ENCODE measurements around the gene LIAS. TPM values are rescaled to one million over a fixed set of nuclear protein-coding genes. Genes with fewer than 3 reads are reported as not detected.
"Not testable (repeated sequence)": the region's sequence is repeated elsewhere in the genome, so short reads cannot be mapped to it uniquely, and the experiment has no call there.

Gene LIAS
- total RNA-seq, 1 experiment from 2014 or later = 23.5 TPM

DNA sequence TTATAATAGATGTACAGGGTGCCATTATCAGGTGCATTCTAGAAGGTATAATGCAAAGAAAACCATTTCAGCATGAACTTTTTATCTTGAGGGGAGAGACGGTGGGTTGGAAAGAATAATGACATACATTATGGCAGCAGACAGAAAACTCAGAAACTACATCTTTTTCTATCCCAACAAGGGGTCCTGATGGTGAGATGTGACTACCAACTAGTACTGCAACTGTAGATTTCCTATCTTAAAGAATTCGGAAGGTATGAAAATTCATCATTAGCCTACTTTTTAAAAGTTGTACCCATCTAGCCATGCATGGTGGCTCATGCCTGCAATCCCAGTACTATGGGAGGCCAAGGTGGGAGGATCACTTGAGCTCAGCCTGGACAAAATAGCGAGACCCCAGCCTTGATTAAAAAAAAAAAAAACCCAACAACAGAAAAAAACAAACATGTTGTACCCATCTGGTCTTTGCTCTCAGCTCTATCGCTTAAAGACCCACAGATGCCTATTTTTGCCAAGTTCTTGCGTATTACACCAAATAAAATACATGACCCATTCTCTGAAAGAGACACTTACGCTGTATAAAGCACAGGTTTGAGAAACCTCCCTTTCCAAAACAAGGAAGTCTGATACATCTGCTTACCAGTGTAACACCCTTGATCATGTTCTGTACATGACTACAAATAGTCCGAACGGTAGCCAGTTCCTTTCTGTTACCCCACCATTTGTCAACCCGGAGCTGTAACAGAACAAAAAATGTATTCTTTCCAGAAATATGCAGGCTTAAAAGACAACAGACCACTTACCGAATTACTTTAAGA, 1.7 kb upstream of the LIAS start:
- BruUV-seq (replicated peaks) = no TSS peak
- Histone ChIP-seq H2AFZ (ENCODE audit: low read depth, low read length, poor library complexity, severe bottlenecking) (no peak overlapping the region), H3K9me2 (ENCODE audit: insufficient read depth) (no peaks in the 10 kb centered on the region), H3K27me3 (ENCODE audit: insufficient read depth, low read length) (no peaks in the 10 kb centered on the region), H3K4me2 (ENCODE audit: low read length) (peak overlapping the region; percentile 89), H3K4me1 (ENCODE audit: control insufficient read depth in 1 of 2, insufficient read depth in 2 of 2, low read length in 2 of 2) (peaks cover 5 to 21% of the 10 kb centered on the region in 2 experiments; a peak in 3 of 4 replicates), H3K9ac (ENCODE audit: low read length) (peak overlapping the region; percentile 96), H3K9me3 (ENCODE audit: control insufficient read depth in 1 of 2, insufficient read depth in 1 of 2, low read depth in 1 of 2, low read length in 2 of 2) (no peaks in the 10 kb centered on the region), H3K79me2 (ENCODE audit: insufficient read depth, low read length) (peaks cover 88% of the 10 kb centered on the region), H4K20me1 (ENCODE audit: insufficient read depth) (peaks cover 44% of the 10 kb centered on the region), H3K4me3 (replicated peaks in 1 of 2; ENCODE audit: low read depth in 1 of 2, low read length in 2 of 2) (peak overlapping the region; percentile 88 to 97), H3K36me3 (ENCODE audit: control insufficient read depth in 1 of 2, insufficient read depth in 2 of 2, low read length in 2 of 2) (peaks cover 54 to 62% of the 10 kb centered on the region in 2 experiments), H3K27ac (ENCODE audit: low read depth, low read length) (peak overlapping the region; percentile 97; the same call in 1 of the 2 replicates)
- ATAC-seq (no peak), DNase-seq (ENCODE audit: low read depth, low spot score) (no peak)
- RAD21 ChIA-PET (ENCODE audit: low non-redundant PET in 1 of 2, low total read pairs in 2 of 2, uncharacterized antibody in 2 of 2, unreplicated experiment in 2 of 2) = no interaction called here
- CTCF ChIA-PET = no interaction called here
- TF ChIP-seq ATF3 (IDR thresholded peaks at IDR 0.05) (no peak), RAD21 (IDR thresholded peaks at IDR 0.05; ENCODE audit: low read depth) (no peak), SP1 (IDR thresholded peaks at IDR 0.05; ENCODE audit: low read depth) (no peak), REST (IDR thresholded peaks at IDR 0.05; ENCODE audit: low read depth) (no peak), FOSL1 (IDR thresholded peaks at IDR 0.05; ENCODE audit: low read depth) (no peak), CTCF (IDR thresholded peaks at IDR 0.05 in 2 of 3, conservative IDR thresholded peaks at IDR 0.05 in 1 of 3; ENCODE audit: borderline replicate concordance in 1 of 3, insufficient read depth in 1 of 3, low read depth in 2 of 3, low read length in 2 of 3) (no peak), SIN3A (IDR thresholded peaks at IDR 0.05; ENCODE audit: low read depth) (no peak), SRF (IDR thresholded peaks at IDR 0.05; ENCODE audit: low read depth) (no peak), EZH2phosphoT487 (IDR thresholded peaks at IDR 0.05; ENCODE audit: borderline replicate concordance) (no peak), CEBPB (IDR thresholded peaks at IDR 0.05; ENCODE audit: low read depth) (no peak)
- POLR2A ChIA-PET = interaction anchor here (1.7 to 3.2 kb wide), 2 partner anchors 12 to 13 kb away, joined by 4 to 14 read pairs; no protein-coding TSS in a partner anchor
- intact Hi-C loops (cut with micrococcal nuclease) = no loop called here

- peaks cover 80% of the 10 kb centered on the region for H3K79me2 ChIP-seq (ENCODE audit: insufficient read depth, low read length)
- ChIA-PET POLR2A (interaction anchor here (1.1 to 3.2 kb wide), 4 partner anchors 10 to 570 kb away, joined by 3 to 14 read pairs (median 6); no protein-coding TSS in a partner anchor), CTCF (interaction anchor here (1.1 kb wide), 1 partner anchor 699 kb away, joined by 3 read pairs; no protein-coding TSS in a partner anchor)
- H3K27me3 ChIP-seq (ENCODE audit: insufficient read depth, low read length); ATAC-seq; H3K9me3 ChIP-seq (ENCODE audit: control insufficient read depth in 1 of 2, insufficient read depth in 1 of 2, low read depth in 1 of 2, low read length in 2 of 2); RAD21 ChIA-PET (ENCODE audit: low non-redundant PET in 1 of 2, low total read pairs in 2 of 2, uncharacterized antibody in 2 of 2, unreplicated experiment in 2 of 2); H3K9me2 ChIP-seq (ENCODE audit: insufficient read depth); DNase-seq (ENCODE audit: low read depth, low spot score); BruUV-seq (replicated peaks); H2AFZ ChIP-seq (ENCODE audit: low read depth, low read length, poor library complexity, severe bottlenecking): not testable (repeated sequence)
- intact Hi-C loops (cut with micrococcal nuclease) = loop anchor here (2.0 kb wide), 2 partner anchors 519 to 699 kb away; partner anchors contain the start of gene PDS5A
- peaks cover 5 to 21% of the 10 kb centered on the region in 2 experiments; a peak in 3 of 4 replicates for H3K4me1 ChIP-seq (ENCODE audit: control insufficient read depth in 1 of 2, insufficient read depth in 2 of 2, low read length in 2 of 2)
- H4K20me1 ChIP-seq (ENCODE audit: insufficient read depth) = peaks cover 37% of the 10 kb centered on the region
- peaks cover 48 to 56% of the 10 kb centered on the region in 2 experiments for H3K36me3 ChIP-seq (ENCODE audit: control insufficient read depth in 1 of 2, insufficient read depth in 2 of 2, low read length in 2 of 2)
- peak overlapping the region; percentile 96 for H3K9ac ChIP-seq (ENCODE audit: low read length)
- H3K4me2 ChIP-seq (ENCODE audit: low read length) = peak overlapping the region; percentile 89
- peak overlapping the region; percentile 88 to 97 for H3K4me3 ChIP-seq (replicated peaks in 1 of 2; ENCODE audit: low read depth in 1 of 2, low read length in 2 of 2)
- H3K27ac ChIP-seq (ENCODE audit: low read depth, low read length) = peak overlapping the region; percentile 97
These were observed 723 bp upstream of the LIAS start for GRCh38 chr4:39458161-39458504.
